Dendritic cell treated with granulocyte-macrophage colony-stimulating factor and Interleukin-4, amounts not matched to agents 40 ng/mL and 50 ng/mL, for 4 days (primary cell): Measurements from ENCODE around the gene RRP15.
"Not testable (repeated sequence)": the region's sequence is repeated elsewhere in the genome, so short reads cannot be mapped to it uniquely, and the experiment has no call there.

Source experiments
- H3K27ac Mint-ChIP-seq: one replicate; pipeline ENCODE4 v1.8.0; 2022; ENCODE audit warnings: mild to moderate bottlenecking, mixed read lengths
- H3K27me3 Mint-ChIP-seq: one replicate; pipeline ENCODE4 v1.8.0; 2022; ENCODE audit warnings: mild to moderate bottlenecking, mixed read lengths
- H3K36me3 Mint-ChIP-seq: one replicate; pipeline ENCODE4 v1.8.0; 2022; ENCODE audit warnings: low read depth, mixed read lengths
- H3K4me1 Mint-ChIP-seq: one replicate; pipeline ENCODE4 v1.8.0; 2022; ENCODE audit warnings: low read depth, mixed read lengths
- H3K4me3 Mint-ChIP-seq: one replicate; pipeline ENCODE4 v1.8.0; 2022; ENCODE audit warnings: mild to moderate bottlenecking, moderate library complexity, mixed read lengths
- H3K9me3 Mint-ChIP-seq: one replicate; pipeline ENCODE4 v1.8.0; 2022; ENCODE audit warnings: mixed read lengths
- intact Hi-C: fragments of 100-400 bp; cut with micrococcal nuclease; formaldehyde crosslinking; loops from one replicate; pipeline ENCODE4 v1.15.0; 2022

The RRP15 gene

DNA sequence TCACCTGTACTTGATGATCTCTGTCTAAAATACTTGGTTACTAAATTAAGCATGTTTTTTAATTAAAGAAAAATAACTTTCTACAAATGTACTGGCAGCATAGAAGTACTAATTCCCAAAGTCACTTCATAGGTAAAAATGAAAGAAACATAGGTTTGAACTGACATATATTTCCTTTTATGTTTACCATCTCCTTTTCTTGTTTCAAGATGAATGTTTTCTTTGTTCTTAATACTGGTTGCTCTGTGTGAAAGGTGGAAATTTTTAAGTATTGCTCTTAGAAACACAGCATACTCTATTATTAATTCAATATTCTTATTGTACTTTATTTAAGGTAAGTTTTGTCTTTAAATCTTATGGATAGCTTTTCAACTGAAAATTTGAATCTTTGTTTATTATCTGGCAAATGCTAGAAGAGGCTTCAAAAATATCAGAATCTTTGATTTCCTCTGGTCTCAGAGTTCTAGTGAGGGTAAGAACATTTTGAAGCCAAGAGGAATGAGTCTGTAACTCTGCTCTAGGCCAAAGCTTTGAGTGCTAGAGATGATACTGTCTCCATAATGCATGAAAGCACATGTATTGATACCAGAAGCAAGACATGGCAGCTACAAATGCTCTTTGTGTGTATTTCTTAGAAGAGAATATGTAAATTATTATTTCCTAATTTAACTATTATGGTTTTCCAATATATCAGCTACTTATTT lies 18.2 kb downstream of the RRP15 start:
- Mint-ChIP-seq H3K36me3 (peaks cover 34% of the 10 kb centered on the region), H3K4me3 (no peak overlapping the region), H3K27ac (no peak overlapping the region), H3K9me3 (no peaks in the 10 kb centered on the region), H3K27me3 (no peaks in the 10 kb centered on the region), H3K4me1 (no peaks in the 10 kb centered on the region)
- intact Hi-C loops, result no loop called here

- H3K9me3 Mint-ChIP-seq, result no peaks in the 10 kb centered on the region
- H3K4me1 Mint-ChIP-seq, result no peaks in the 10 kb centered on the region
- intact Hi-C loops, result no loop called here
- H3K27me3 Mint-ChIP-seq, result no peaks in the 10 kb centered on the region
- H3K4me3 Mint-ChIP-seq, result no peak overlapping the region
- peaks cover 45% of the 10 kb centered on the region for H3K36me3 Mint-ChIP-seq
- H3K27ac Mint-ChIP-seq, result no peak overlapping the region
Measured at GRCh38 chr1:218304281-218305039, 19.4 kb downstream of the RRP15 start.

- Mint-ChIP-seq H3K36me3 (peaks cover 45% of the 10 kb centered on the region), H3K4me3 (no peak overlapping the region)
Measured at GRCh38 chr1:218305472-218306064, 20.5 kb downstream of the RRP15 start.

DNA sequence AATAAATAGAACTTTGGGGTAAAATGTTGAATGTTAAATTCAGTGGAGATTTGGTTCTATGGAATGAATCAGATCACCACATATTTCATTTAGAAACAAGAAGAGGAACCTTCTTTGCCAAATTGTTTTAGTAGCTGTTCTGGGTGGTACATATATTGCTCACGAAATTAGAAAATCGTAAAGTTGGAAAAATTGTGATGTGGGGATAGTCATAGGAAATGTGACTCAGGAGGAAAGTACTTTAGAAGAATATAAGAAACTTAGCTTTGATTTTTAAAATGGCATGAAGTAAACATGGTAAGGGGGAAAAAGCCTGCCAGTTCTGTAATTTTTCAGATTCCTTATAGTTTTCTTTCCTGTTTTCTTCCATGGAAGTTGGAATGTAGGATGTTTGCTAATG lies 27.4 kb downstream of the RRP15 start:
- intact Hi-C loops, result no loop called here

More at GRCh38 chr1:218305472-218306064, 20.5 kb downstream of the RRP15 start:
- intact Hi-C loops, result no loop called here
- Mint-ChIP-seq H3K27ac (no peak overlapping the region), H3K4me1 (no peaks in the 10 kb centered on the region), H3K9me3 (no peaks in the 10 kb centered on the region), H3K27me3 (no peaks in the 10 kb centered on the region)

DNA sequence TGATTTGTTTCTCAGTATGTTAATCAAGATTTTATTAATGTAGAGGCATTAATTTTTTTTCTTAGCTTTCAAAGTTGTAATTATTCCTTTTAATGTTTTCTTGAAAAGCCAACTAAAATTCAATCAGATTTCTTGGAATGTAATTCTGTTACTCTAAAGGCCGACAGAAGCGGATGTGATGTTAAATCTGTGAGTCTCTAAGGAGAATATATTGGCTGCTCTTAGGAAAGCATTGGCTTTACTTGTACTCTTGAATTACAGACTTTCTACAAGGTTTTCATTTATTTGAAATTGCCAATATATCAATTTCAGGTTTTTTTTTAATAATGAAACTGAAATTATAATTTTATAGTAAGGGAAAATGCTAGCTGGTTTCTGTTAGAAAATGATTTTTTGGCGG lies 29.2 kb downstream of the RRP15 start:
- no peak overlapping the region for H3K27ac Mint-ChIP-seq
- H3K36me3 Mint-ChIP-seq, result peaks cover 29% of the 10 kb centered on the region

More for the DNA sequence above, 27.4 kb downstream of the RRP15 start:
- H3K27me3 Mint-ChIP-seq, result no peaks in the 10 kb centered on the region
- no peak overlapping the region for H3K4me3 Mint-ChIP-seq
- peaks cover 37% of the 10 kb centered on the region for H3K36me3 Mint-ChIP-seq
- no peak overlapping the region for H3K27ac Mint-ChIP-seq
- H3K9me3 Mint-ChIP-seq, result no peaks in the 10 kb centered on the region
- H3K4me1 Mint-ChIP-seq, result no peaks in the 10 kb centered on the region

DNA sequence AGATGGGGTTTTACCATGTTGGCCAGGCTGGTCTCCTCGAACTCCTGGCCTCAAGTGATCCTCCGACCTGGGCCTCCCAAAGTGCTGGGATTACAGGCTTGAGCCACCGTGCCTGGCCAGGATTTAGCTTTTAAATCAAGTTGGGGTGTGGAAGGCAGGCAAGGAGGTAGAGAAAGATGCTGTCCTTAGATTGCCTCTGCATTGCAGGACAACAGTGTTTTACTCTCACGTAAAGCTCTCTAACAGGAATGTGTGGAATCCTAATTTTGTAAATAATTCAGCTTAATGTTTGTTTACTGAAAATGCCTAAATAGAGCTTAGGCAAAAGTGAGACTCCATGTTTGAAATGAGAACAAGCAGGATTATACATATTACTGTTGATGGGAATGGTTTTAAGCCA lies 30.5 kb downstream of the RRP15 start:
- peaks cover 28% of the 10 kb centered on the region for H3K36me3 Mint-ChIP-seq

More for the DNA sequence above, 29.2 kb downstream of the RRP15 start:
- H3K27me3 Mint-ChIP-seq, result no peaks in the 10 kb centered on the region
- no peaks in the 10 kb centered on the region for H3K4me1 Mint-ChIP-seq
- no peak overlapping the region for H3K4me3 Mint-ChIP-seq
- intact Hi-C loops, result no loop called here
- no peaks in the 10 kb centered on the region for H3K9me3 Mint-ChIP-seq

GRCh38 chr1:218317061-218317460 lies 32.0 kb downstream of the RRP15 start:
- no peak overlapping the region for H3K27ac Mint-ChIP-seq
- H3K4me3 Mint-ChIP-seq, result no peak overlapping the region
- H3K9me3 Mint-ChIP-seq, result no peaks in the 10 kb centered on the region
- H3K4me1 Mint-ChIP-seq, result no peaks in the 10 kb centered on the region
- H3K27me3 Mint-ChIP-seq, result no peaks in the 10 kb centered on the region
- H3K36me3 Mint-ChIP-seq, result peaks cover 21% of the 10 kb centered on the region
- intact Hi-C loops, result no loop called here

More for the DNA sequence above, 30.5 kb downstream of the RRP15 start:
- Mint-ChIP-seq H3K27me3 (no peaks in the 10 kb centered on the region), H3K4me1 (no peaks in the 10 kb centered on the region), H3K4me3 (no peak overlapping the region), H3K27ac (no peak overlapping the region), H3K9me3 (no peaks in the 10 kb centered on the region)
- intact Hi-C loops, result no loop called here

GRCh38 chr1:218320182-218320581 lies 35.1 kb downstream of the RRP15 start:
- H3K27me3 Mint-ChIP-seq, H3K9me3 Mint-ChIP-seq, H3K4me3 Mint-ChIP-seq, H3K4me1 Mint-ChIP-seq, intact Hi-C loops, H3K27ac Mint-ChIP-seq: not testable (repeated sequence)
- peaks cover 31% of the 10 kb centered on the region for H3K36me3 Mint-ChIP-seq

DNA sequence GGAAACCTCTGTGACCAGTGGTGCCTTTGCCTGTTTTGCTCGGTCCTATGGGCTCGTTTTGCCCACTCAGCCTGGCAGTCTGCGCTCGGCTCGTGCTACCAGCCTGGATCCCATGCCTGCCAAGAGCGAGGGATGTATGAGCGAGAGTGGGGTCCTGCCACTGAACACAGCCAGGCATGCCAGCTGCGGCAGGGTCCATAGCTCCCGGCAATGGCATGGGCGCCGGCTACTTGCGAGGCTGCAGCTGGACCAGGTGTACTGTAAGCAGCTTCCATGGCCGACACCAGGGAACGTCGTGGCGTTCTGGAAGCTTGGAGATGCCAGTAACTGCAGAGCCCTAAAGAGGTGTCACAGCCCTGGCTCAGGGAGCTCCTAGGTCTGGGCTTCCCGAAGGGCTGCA lies 37.7 kb downstream of the RRP15 start:
- Mint-ChIP-seq H3K4me3 (no peak overlapping the region), H3K36me3 (peaks cover 31% of the 10 kb centered on the region)

GRCh38 chr1:218323568-218324225 lies 38.6 kb downstream of the RRP15 start:
- no peak overlapping the region for H3K27ac Mint-ChIP-seq
- H3K4me1 Mint-ChIP-seq, result no peaks in the 10 kb centered on the region
- intact Hi-C loops, result no loop called here
- no peaks in the 10 kb centered on the region for H3K9me3 Mint-ChIP-seq
- H3K4me3 Mint-ChIP-seq, result no peak overlapping the region
- no peaks in the 10 kb centered on the region for H3K27me3 Mint-ChIP-seq
- H3K36me3 Mint-ChIP-seq, result peaks cover 34% of the 10 kb centered on the region

More for the DNA sequence above, 37.7 kb downstream of the RRP15 start:
- Mint-ChIP-seq H3K27me3 (no peaks in the 10 kb centered on the region), H3K9me3 (no peaks in the 10 kb centered on the region), H3K4me1 (no peaks in the 10 kb centered on the region), H3K27ac (no peak overlapping the region)
- intact Hi-C loops, result no loop called here

- Mint-ChIP-seq H3K27ac (no peak overlapping the region), H3K36me3 (peaks cover 31% of the 10 kb centered on the region), H3K27me3 (no peaks in the 10 kb centered on the region), H3K9me3 (no peaks in the 10 kb centered on the region), H3K4me3 (no peak overlapping the region), H3K4me1 (no peaks in the 10 kb centered on the region)
- intact Hi-C loops, result no loop called here
Measured at GRCh38 chr1:218324226-218324580, 39.1 kb downstream of the RRP15 start.

GRCh38 chr1:218328769-218329168 lies 43.7 kb downstream of the RRP15 start:
- H3K27me3 Mint-ChIP-seq, result no peaks in the 10 kb centered on the region
- no peaks in the 10 kb centered on the region for H3K9me3 Mint-ChIP-seq
- H3K4me1 Mint-ChIP-seq, result no peaks in the 10 kb centered on the region
- intact Hi-C loops, result no loop called here
- H3K4me3 Mint-ChIP-seq, result no peak overlapping the region
- H3K36me3 Mint-ChIP-seq, result peaks cover 26% of the 10 kb centered on the region
- H3K27ac Mint-ChIP-seq, result no peak overlapping the region

GRCh38 chr1:218330043-218330623 lies 45.0 kb downstream of the RRP15 start:
- H3K9me3 Mint-ChIP-seq, result no peaks in the 10 kb centered on the region
- H3K27ac Mint-ChIP-seq, result no peak overlapping the region
- intact Hi-C loops, result loop anchor here (2.0 to 10.0 kb wide), 5 partner anchors 191 to 1485 kb away; no protein-coding TSS in a partner anchor
- no peak overlapping the region for H3K4me3 Mint-ChIP-seq
- no peaks in the 10 kb centered on the region for H3K4me1 Mint-ChIP-seq
- no peaks in the 10 kb centered on the region for H3K27me3 Mint-ChIP-seq
- peaks cover 17% of the 10 kb centered on the region for H3K36me3 Mint-ChIP-seq
